HepG2 (cell line): ENCODE results near the gene ITGAX. TPM values are rescaled to one million over a fixed set of nuclear protein-coding genes. Genes with fewer than 3 reads are reported as not detected.

Experiments used
- ATAC-seq: fragments of 200-7000 bp; cut with Tn5 transposase; 3 replicates; pipeline ENCODE4 v1.9.1; 2020; ENCODE audit warnings: mild to moderate bottlenecking, moderate library complexity
- BruUV-seq: library from RNA; stranded (reverse); fragments of 400-500 nt; replicated peaks from 2 replicates; lab custom pipeline; 2021; lab: Mats Ljungman, UMichigan
- CTCF ChIA-PET: fragments of 300-600 bp; formaldehyde crosslinking; extraction: SDS; loops from one replicate; lab custom pipeline; 2021; ENCODE audit warnings: low total read pairs, inconsistent platforms, low intra/inter-chr PET ratio; lab: Yijun Ruan, JAX
- POLR2A ChIA-PET: fragments of 350-600 bp; sonication (Branson Sonifier 250); formaldehyde crosslinking; loops from one replicate; lab custom pipeline; 2020; ENCODE audit warnings: antibody characterized with exemption, inconsistent platforms; lab: Yijun Ruan, JAX
- DNase-seq: peaks from one replicate; pipeline ENCODE4 v3.0.0-alpha.2; 2015; ENCODE audit warnings: low spot score
- FAIRE-seq: peaks from 3 replicates; lab custom pipeline; 2011; peaks lifted over from hg19 to GRCh38; lab: Jason Lieb, UNC
- H2AFZ ChIP-seq: one replicate; pipeline ENCODE4 v1.6.1; 2011; ENCODE audit warnings: low read length, inconsistent platforms
- H3K27ac ChIP-seq: fragments of 300-600 bp; 3 replicates; pipeline ENCODE4 v1.8.0; 2011; ENCODE audit warnings: mixed run types, mild to moderate bottlenecking, mixed read lengths, low read length, inconsistent platforms; ENCODE audit not compliant: insufficient read depth; ENCODE audit errors: extremely low read length
- H3K27me3 ChIP-seq, 2 experiments: fragments of 200-600 bp in 1 of 2; 2 replicates in 1 of 2; 3 replicates in 1 of 2; pipeline versions ENCODE4 v1.6.0 to v1.8.0; 2011; ENCODE audit warnings: low read length in 2 of 2, mild to moderate bottlenecking in 2 of 2, moderate library complexity in 2 of 2, inconsistent platforms in 1 of 2; ENCODE audit not compliant: insufficient read depth in 2 of 2, control insufficient read depth in 1 of 2
- H3K36me3 ChIP-seq, 2 experiments: fragments of 200-600 bp in 1 of 2; replicated peaks in 1 of 2; 2 replicates in 1 of 2; 3 replicates in 1 of 2; pipeline versions ENCODE4 v1.5.1 to v1.8.0; 2011; ENCODE audit warnings: low read length in 2 of 2, inconsistent platforms in 1 of 2; ENCODE audit not compliant: insufficient read depth in 2 of 2, control insufficient read depth in 1 of 2
- H3K4me1 ChIP-seq: 2 replicates; pipeline ENCODE4 v1.5.1; 2012; ENCODE audit warnings: low read length, inconsistent platforms; ENCODE audit not compliant: insufficient read depth
- H3K4me2 ChIP-seq: 2 replicates; pipeline ENCODE4 v1.6.0; 2011; ENCODE audit warnings: low read depth, low read length, inconsistent platforms
- H3K4me3 ChIP-seq, 3 experiments: fragments of 200-600 bp in 1 of 3; sonication (generic), shearing (Covaris generic) in 1 of 3; replicated peaks in 1 of 3; 2 replicates each; pipeline ENCODE4 v1.5.1; 2011 to 2016; ENCODE audit warnings: low read length in 3 of 3, inconsistent platforms in 2 of 3, low read depth in 2 of 3, mild to moderate bottlenecking in 2 of 3, control low read depth in 1 of 3, mixed read lengths in 1 of 3; ENCODE audit not compliant: insufficient read depth in 1 of 3
- H3K79me2 ChIP-seq: one replicate; pipeline ENCODE4 v1.6.1; 2011; ENCODE audit warnings: low read length, inconsistent platforms; ENCODE audit not compliant: insufficient read depth
- H3K9ac ChIP-seq: 2 replicates; pipeline ENCODE4 v1.6.0; 2011; ENCODE audit warnings: mild to moderate bottlenecking, low read depth, low read length, inconsistent platforms; ENCODE audit not compliant: insufficient read depth
- H3K9me3 ChIP-seq: 2 replicates; pipeline ENCODE4 v1.5.1; 2012; ENCODE audit warnings: mild to moderate bottlenecking, low read length
- H4K20me1 ChIP-seq: 2 replicates; pipeline ENCODE4 v1.6.0; 2011; ENCODE audit warnings: inconsistent platforms, mild to moderate bottlenecking, low read length, moderate library complexity; ENCODE audit not compliant: insufficient read depth
- CCDC6 ChIP-seq: sonication (generic); formaldehyde crosslinking; IDR thresholded peaks from 2 replicates; pipeline ENCODE4 v1.8.1; 2022; ENCODE audit warnings: mild to moderate bottlenecking, missing genetic modification reagents, moderate library complexity
- EED ChIP-seq: sonication (generic); formaldehyde crosslinking; IDR thresholded peaks from 2 replicates; pipeline ENCODE4 v1.5.0; 2020; ENCODE audit warnings: mild to moderate bottlenecking, missing genetic modification reagents
- GMEB1 ChIP-seq: sonication (generic); formaldehyde crosslinking; IDR thresholded peaks from 2 replicates; pipeline ENCODE4 v1.5.1; 2020; ENCODE audit warnings: missing genetic modification reagents, mild to moderate bottlenecking, borderline replicate concordance
- MAZ ChIP-seq, 2 experiments: sonication (generic) in 1 of 2; formaldehyde crosslinking in 1 of 2; IDR thresholded peaks; 2 replicates each; pipeline versions ENCODE4 v1.5.0 to v1.6.1; 2012 to 2020; ENCODE audit warnings: low read depth in 2 of 2, mild to moderate bottlenecking in 2 of 2, borderline replicate concordance in 1 of 2, improper control_type of control experiment in 1 of 2, low read length in 1 of 2, missing genetic modification reagents in 1 of 2, moderate library complexity in 1 of 2
- PCBP1 ChIP-seq: fragments of 200-400 bp; formaldehyde crosslinking; IDR thresholded peaks from 2 replicates; pipeline ENCODE4 v1.6.1; 2017; ENCODE audit warnings: mild to moderate bottlenecking, low read depth, low read length, borderline replicate concordance
- SP2 ChIP-seq: sonication (generic); formaldehyde crosslinking; IDR thresholded peaks from 2 replicates; pipeline ENCODE4 v1.5.1; 2020; ENCODE audit warnings: mild to moderate bottlenecking, missing genetic modification reagents
- TEAD3 ChIP-seq: optimal IDR thresholded peaks from 2 replicates; pipeline ENCODE3; 2016; ENCODE audit warnings: borderline replicate concordance
- ZFAT ChIP-seq: sonication (generic); formaldehyde crosslinking; conservative IDR thresholded peaks from 2 replicates; pipeline ENCODE4 v1.8.1; 2023; ENCODE audit warnings: missing genetic modification reagents, inconsistent platforms
- ZNF337 ChIP-seq: sonication (generic); formaldehyde crosslinking; IDR thresholded peaks from 2 replicates; pipeline ENCODE4 v1.5.1; 2020; ENCODE audit warnings: missing genetic modification reagents, low read depth, mild to moderate bottlenecking, borderline replicate concordance
- ZNF749 ChIP-seq: sonication (generic); formaldehyde crosslinking; IDR thresholded peaks from 2 replicates; pipeline ENCODE4 v1.8.0; 2022; ENCODE audit warnings: mild to moderate bottlenecking, missing genetic modification reagents, moderate library complexity, borderline replicate concordance
- ZNF772 ChIP-seq: sonication (generic); formaldehyde crosslinking; IDR thresholded peaks from 2 replicates; pipeline ENCODE4 v1.5.0; 2020; ENCODE audit warnings: mild to moderate bottlenecking, missing genetic modification reagents
- WGBS: methylation state at CpG from one replicate; pipeline ENCODE4 v1.1.6; 2017; ENCODE audit warnings: low lambda C conversion rate; 5-methylcytosine and 5-hydroxymethylcytosine counted together
- in situ Hi-C: cut with HindIII; loops from 2 replicates; pipeline ENCODE4 v1.10.0; 2017; ENCODE audit warnings: low pct_unique_long_range_greater_than_20kb; ENCODE audit not compliant: extremely low pct_ligation_motif_present
- intact Hi-C: fragments of 100-400 bp; cut with micrococcal nuclease; formaldehyde crosslinking; loops from one replicate; pipeline ENCODE4 v1.10.0; 2022; ENCODE audit not compliant: unreplicated experiment
- polyA plus RNA-seq, 8 experiments: library from polyadenylated mRNA; depleted of rRNA in 3 of 8; stranded (reverse) in 7 of 8; unstranded in 1 of 8; fragments of >200 nt; fragmentation: Illumina TruSeq in 4 of 8; extraction: Trizol in 4 of 8; gene quantifications; 2 replicates each; pipeline versions ENCODE4 v1.2.1 to v1.2.3, GENCODE V29; 2011 to 2016; ENCODE audit warnings: low read depth in 4 of 8, missing spikeins in 1 of 8, mixed read lengths in 1 of 8; ENCODE audit not compliant: insufficient read depth in 1 of 8
- total RNA-seq, 5 experiments: library from RNA; depleted of rRNA; stranded (reverse); fragments of >200 nt; fragmentation: Illumina TruSeq; extraction: Trizol; gene quantifications; 2 replicates each; pipeline ENCODE4 v1.2.3, GENCODE V29; 2016; ENCODE audit warnings: low read depth in 1 of 5

ITGAX gene
- total and polyA plus RNA-seq, 2 of the 13 experiments (the other 11 are each of a cell fraction or from before 2014, with no cell fraction given), result 0.32 TPM; not detected in 1

- TF ChIP-seq PCBP1, result no peak
- no peak for TF ChIP-seq MAZ (IDR thresholded peaks at IDR 0.05; ENCODE audit: borderline replicate concordance, low read depth, low read length)
- TF ChIP-seq MAZ (CRISPR knock-in tag; IDR thresholded peaks at IDR 0.05; ENCODE audit: low read depth), result no peak
- no peak for TF ChIP-seq ZNF772 (CRISPR knock-in tag)
- TF ChIP-seq ZNF337 (CRISPR knock-in tag), result no peak
- no peak for TF ChIP-seq TEAD3 (CRISPR knock-in tag)
- no peak for TF ChIP-seq ZNF749 (CRISPR knock-in tag)
- no peak for TF ChIP-seq GMEB1
- no peak for TF ChIP-seq ZFAT (CRISPR knock-in tag)
- no peak for TF ChIP-seq SP2 (CRISPR knock-in tag)
Observed at GRCh38 chr16:31348579-31348978, 6.4 kb upstream of the ITGAX start (continued).

GRCh38 chr16:31350275-31351005 lies 4.5 kb upstream of the ITGAX start:
- CTCF ChIA-PET, result no interaction called here
- in situ Hi-C loops, result no loop called here
- intact Hi-C loops, result no loop called here

More at GRCh38 chr16:31350275-31351005, 4.5 kb upstream of the ITGAX start:
- Histone ChIP-seq H3K36me3 (no peaks in the 10 kb centered on the region), H2AFZ (no peak overlapping the region), H3K9ac (no peak overlapping the region), H3K4me2 (no peak overlapping the region), H3K27ac (no peak overlapping the region), H3K79me2 (no peaks in the 10 kb centered on the region), H3K27me3 (peaks cover 7 to 36% of the 10 kb centered on the region in 2 experiments; a peak in 4 of 5 replicates), H3K9me3 (no peaks in the 10 kb centered on the region), H3K4me1 (no peaks in the 10 kb centered on the region), H3K4me3 (no peak overlapping the region), H4K20me1 (no peaks in the 10 kb centered on the region)
- FAIRE-seq (no peak), DNase-seq (no peak), ATAC-seq (no peak)
- no TSS peak for BruUV-seq
- POLR2A ChIA-PET, result no interaction called here
- WGBS, result 24% methylated on average over 12 of the region's 12 CpGs
- TF ChIP-seq EED (CRISPR knock-in tag) (0 out of 2 replicates have a peak, but pooled peaks have one; percentile 32), CCDC6 (CRISPR knock-in tag) (no peak)
